HepG2 (cell line): Measurements from ENCODE around the gene TRAPPC5. TPM values are rescaled to one million over a fixed set of nuclear protein-coding genes. Genes with fewer than 3 reads are reported as not detected.

Experiments
- ATAC-seq: fragments of 200-7000 bp; cut with Tn5 transposase; 3 replicates; pipeline ENCODE4 v1.9.1; 2020; ENCODE audit warnings: mild to moderate bottlenecking, moderate library complexity
- BruUV-seq: library from RNA; stranded (reverse); fragments of 400-500 nt; replicated peaks from 2 replicates; lab custom pipeline; 2021; lab: Mats Ljungman, UMichigan
- CTCF ChIA-PET: fragments of 300-600 bp; formaldehyde crosslinking; extraction: SDS; loops from one replicate; lab custom pipeline; 2021; ENCODE audit warnings: low total read pairs, inconsistent platforms, low intra/inter-chr PET ratio; lab: Yijun Ruan, JAX
- POLR2A ChIA-PET: fragments of 350-600 bp; sonication (Branson Sonifier 250); formaldehyde crosslinking; loops from one replicate; lab custom pipeline; 2020; ENCODE audit warnings: antibody characterized with exemption, inconsistent platforms; lab: Yijun Ruan, JAX
- DNase-seq: peaks from one replicate; pipeline ENCODE4 v3.0.0-alpha.2; 2015; ENCODE audit warnings: low spot score
- FAIRE-seq: peaks from 3 replicates; lab custom pipeline; 2011; peaks lifted over from hg19 to GRCh38; lab: Jason Lieb, UNC
- H2AFZ ChIP-seq: one replicate; pipeline ENCODE4 v1.6.1; 2011; ENCODE audit warnings: low read length, inconsistent platforms
- H3K27ac ChIP-seq: fragments of 300-600 bp; 3 replicates; pipeline ENCODE4 v1.8.0; 2011; ENCODE audit warnings: mixed run types, mild to moderate bottlenecking, mixed read lengths, low read length, inconsistent platforms; ENCODE audit not compliant: insufficient read depth; ENCODE audit errors: extremely low read length
- H3K27me3 ChIP-seq, 2 experiments: fragments of 200-600 bp in 1 of 2; 2 replicates in 1 of 2; 3 replicates in 1 of 2; pipeline versions ENCODE4 v1.6.0 to v1.8.0; 2011; ENCODE audit warnings: low read length in 2 of 2, mild to moderate bottlenecking in 2 of 2, moderate library complexity in 2 of 2, inconsistent platforms in 1 of 2; ENCODE audit not compliant: insufficient read depth in 2 of 2, control insufficient read depth in 1 of 2
- H3K36me3 ChIP-seq, 2 experiments: fragments of 200-600 bp in 1 of 2; replicated peaks in 1 of 2; 2 replicates in 1 of 2; 3 replicates in 1 of 2; pipeline versions ENCODE4 v1.5.1 to v1.8.0; 2011; ENCODE audit warnings: low read length in 2 of 2, inconsistent platforms in 1 of 2; ENCODE audit not compliant: insufficient read depth in 2 of 2, control insufficient read depth in 1 of 2
- H3K4me1 ChIP-seq: 2 replicates; pipeline ENCODE4 v1.5.1; 2012; ENCODE audit warnings: low read length, inconsistent platforms; ENCODE audit not compliant: insufficient read depth
- H3K4me2 ChIP-seq: 2 replicates; pipeline ENCODE4 v1.6.0; 2011; ENCODE audit warnings: low read depth, low read length, inconsistent platforms
- H3K4me3 ChIP-seq, 3 experiments: fragments of 200-600 bp in 1 of 3; sonication (generic), shearing (Covaris generic) in 1 of 3; replicated peaks in 1 of 3; 2 replicates each; pipeline ENCODE4 v1.5.1; 2011 to 2016; ENCODE audit warnings: low read length in 3 of 3, inconsistent platforms in 2 of 3, low read depth in 2 of 3, mild to moderate bottlenecking in 2 of 3, control low read depth in 1 of 3, mixed read lengths in 1 of 3; ENCODE audit not compliant: insufficient read depth in 1 of 3
- H3K79me2 ChIP-seq: one replicate; pipeline ENCODE4 v1.6.1; 2011; ENCODE audit warnings: low read length, inconsistent platforms; ENCODE audit not compliant: insufficient read depth
- H3K9ac ChIP-seq: 2 replicates; pipeline ENCODE4 v1.6.0; 2011; ENCODE audit warnings: mild to moderate bottlenecking, low read depth, low read length, inconsistent platforms; ENCODE audit not compliant: insufficient read depth
- H3K9me3 ChIP-seq: 2 replicates; pipeline ENCODE4 v1.5.1; 2012; ENCODE audit warnings: mild to moderate bottlenecking, low read length
- H4K20me1 ChIP-seq: 2 replicates; pipeline ENCODE4 v1.6.0; 2011; ENCODE audit warnings: inconsistent platforms, mild to moderate bottlenecking, low read length, moderate library complexity; ENCODE audit not compliant: insufficient read depth
- ATF2 ChIP-seq: sonication (generic); formaldehyde crosslinking; IDR thresholded peaks from 2 replicates; pipeline ENCODE4 v1.4.0; 2020; ENCODE audit warnings: missing genetic modification reagents
- GATA4 ChIP-seq: sonication (generic); IDR thresholded peaks from 2 replicates; pipeline ENCODE4 v1.6.1; 2016; ENCODE audit warnings: antibody characterized with exemption, low read depth, borderline replicate concordance
- GRHL1 ChIP-seq: sonication (generic); formaldehyde crosslinking; conservative IDR thresholded peaks from 2 replicates; pipeline ENCODE4 v1.8.0; 2022; ENCODE audit warnings: missing genetic modification reagents
- MXD1 ChIP-seq: sonication (generic); formaldehyde crosslinking; IDR thresholded peaks from 2 replicates; pipeline ENCODE4 v1.4.0; 2020; ENCODE audit warnings: mild to moderate bottlenecking, missing genetic modification reagents
- NFE2L2 ChIP-seq: fragments of 150-350 bp; IDR thresholded peaks from 2 replicates; pipeline ENCODE4 v1.6.1; 2014; ENCODE audit warnings: low read length
- RBM39 ChIP-seq: fragments of 200-400 bp; formaldehyde crosslinking; IDR thresholded peaks from one replicate; pipeline ENCODE4 v1.6.1; 2018; ENCODE audit warnings: antibody characterized with exemption, mild to moderate bottlenecking, low read depth, low read length; ENCODE audit not compliant: poor library complexity, severe bottlenecking
- SKI ChIP-seq: fragments of 450-650 bp; IDR thresholded peaks from one replicate; pipeline ENCODE4 v1.6.1; 2018; ENCODE audit warnings: mild to moderate bottlenecking; ENCODE audit not compliant: partially characterized antibody
- SP140L ChIP-seq: sonication (generic); formaldehyde crosslinking; IDR thresholded peaks from 2 replicates; pipeline ENCODE4 v1.4.0; 2020; ENCODE audit warnings: missing genetic modification reagents, borderline replicate concordance
- ZMYM3 ChIP-seq: sonication (generic); formaldehyde crosslinking; IDR thresholded peaks from 2 replicates; pipeline ENCODE4 v1.5.1; 2020; ENCODE audit warnings: mild to moderate bottlenecking, missing genetic modification reagents
- ZNF569 ChIP-seq: sonication (generic); formaldehyde crosslinking; IDR thresholded peaks from 2 replicates; pipeline ENCODE4 v1.5.0; 2020; ENCODE audit warnings: mild to moderate bottlenecking, missing genetic modification reagents, moderate library complexity, borderline replicate concordance
- ZNF691 ChIP-seq: sonication (generic); formaldehyde crosslinking; IDR thresholded peaks from 2 replicates; pipeline ENCODE4 v1.4.0; 2020; ENCODE audit warnings: missing genetic modification reagents, low read depth, mild to moderate bottlenecking, borderline replicate concordance
- ZNF7 ChIP-seq: IDR thresholded peaks from 2 replicates; pipeline ENCODE4 v1.6.1; 2016; ENCODE audit warnings: missing biosample characterization, missing genetic modification reagents
- ZNF883 ChIP-seq: sonication (generic); formaldehyde crosslinking; IDR thresholded peaks from 2 replicates; pipeline ENCODE4 v1.5.1; 2020; ENCODE audit warnings: mild to moderate bottlenecking, missing genetic modification reagents; ENCODE audit errors: not compliant biosample characterization
- WGBS: methylation state at CpG from one replicate; pipeline ENCODE4 v1.1.6; 2017; ENCODE audit warnings: low lambda C conversion rate; 5-methylcytosine and 5-hydroxymethylcytosine counted together
- in situ Hi-C: cut with HindIII; loops from 2 replicates; pipeline ENCODE4 v1.10.0; 2017; ENCODE audit warnings: low pct_unique_long_range_greater_than_20kb; ENCODE audit not compliant: extremely low pct_ligation_motif_present
- intact Hi-C: fragments of 100-400 bp; cut with micrococcal nuclease; formaldehyde crosslinking; loops from one replicate; pipeline ENCODE4 v1.10.0; 2022; ENCODE audit not compliant: unreplicated experiment
- polyA plus RNA-seq, 8 experiments: library from polyadenylated mRNA; depleted of rRNA in 3 of 8; stranded (reverse) in 7 of 8; unstranded in 1 of 8; fragments of >200 nt; fragmentation: Illumina TruSeq in 4 of 8; extraction: Trizol in 4 of 8; gene quantifications; 2 replicates each; pipeline versions ENCODE4 v1.2.1 to v1.2.3, GENCODE V29; 2011 to 2016; ENCODE audit warnings: low read depth in 4 of 8, missing spikeins in 1 of 8, mixed read lengths in 1 of 8; ENCODE audit not compliant: insufficient read depth in 1 of 8
- total RNA-seq, 5 experiments: library from RNA; depleted of rRNA; stranded (reverse); fragments of >200 nt; fragmentation: Illumina TruSeq; extraction: Trizol; gene quantifications; 2 replicates each; pipeline ENCODE4 v1.2.3, GENCODE V29; 2016; ENCODE audit warnings: low read depth in 1 of 5
- TF ChIP-seq, protein P1 (sequence below): sonication (generic); formaldehyde crosslinking; IDR thresholded peaks from 2 replicates; pipeline ENCODE4 v1.4.0; 2020; ENCODE audit warnings: low read depth, mild to moderate bottlenecking, missing genetic modification reagents

The TRAPPC5 gene
- total and polyA plus RNA-seq, 2 of the 13 experiments (the other 11 are each of a cell fraction or from before 2014, with no cell fraction given), result 38.5 to 78.7 TPM

GRCh38 chr19:7687177-7687576 is 6.5 kb downstream of the TRAPPC5 start:
- FAIRE-seq (no peak), DNase-seq (no peak), ATAC-seq (no peak)
- in situ Hi-C loops (loop anchor here (10.0 kb wide), 1 partner anchor 108 kb away; no protein-coding TSS in a partner anchor), intact Hi-C loops (no loop called here)
- 54% methylated on average over 4 of the region's 12 CpGs for WGBS
- Histone ChIP-seq H3K27ac (no peak overlapping the region), H2AFZ (no peak overlapping the region), H3K9ac (no peak overlapping the region), H3K36me3 (0 out of 5 replicates have a peak, but pooled peaks cover 0 to under 1% of the 10 kb centered on the region in 2 experiments), H4K20me1 (no peaks in the 10 kb centered on the region), H3K79me2 (no peaks in the 10 kb centered on the region), H3K4me2 (no peak overlapping the region), H3K9me3 (no peaks in the 10 kb centered on the region), H3K27me3 (peaks cover 3 to 14% of the 10 kb centered on the region in 2 experiments; a peak in 4 of 5 replicates), H3K4me3 (no peak overlapping the region), H3K4me1 (peaks cover under 1% of the 10 kb centered on the region; the same call in 1 of the 2 replicates)
- no peak for TF ChIP-seq ZMYM3 (CRISPR knock-in tag)
- TF ChIP-seq SP140L, result no peak
- TF ChIP-seq ZNF691, result no peak
- no peak for TF ChIP-seq ZNF7
- TF ChIP-seq ATF2 (CRISPR knock-in tag), result no peak
- no peak for TF ChIP-seq RBM39
- no peak for TF ChIP-seq MXD1 (CRISPR knock-in tag)
- no peak for TF ChIP-seq ZNF883
- TF ChIP-seq, protein P1, sequence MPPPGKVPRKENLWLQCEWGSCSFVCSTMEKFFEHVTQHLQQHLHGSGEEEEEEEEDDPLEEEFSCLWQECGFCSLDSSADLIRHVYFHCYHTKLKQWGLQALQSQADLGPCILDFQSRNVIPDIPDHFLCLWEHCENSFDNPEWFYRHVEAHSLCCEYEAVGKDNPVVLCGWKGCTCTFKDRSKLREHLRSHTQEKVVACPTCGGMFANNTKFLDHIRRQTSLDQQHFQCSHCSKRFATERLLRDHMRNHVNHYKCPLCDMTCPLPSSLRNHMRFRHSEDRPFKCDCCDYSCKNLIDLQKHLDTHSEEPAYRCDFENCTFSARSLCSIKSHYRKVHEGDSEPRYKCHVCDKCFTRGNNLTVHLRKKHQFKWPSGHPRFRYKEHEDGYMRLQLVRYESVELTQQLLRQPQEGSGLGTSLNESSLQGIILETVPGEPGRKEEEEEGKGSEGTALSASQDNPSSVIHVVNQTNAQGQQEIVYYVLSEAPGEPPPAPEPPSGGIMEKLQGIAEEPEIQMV (CRISPR knock-in tag), result no peak
- TF ChIP-seq ZNF569 (CRISPR knock-in tag), result no peak
- TF ChIP-seq NFE2L2, result no peak
- no peak for TF ChIP-seq SKI
- no peak for TF ChIP-seq GATA4
- no peak for TF ChIP-seq GRHL1 (CRISPR knock-in tag)
- ChIA-PET POLR2A (no interaction called here), CTCF (no interaction called here)
- no TSS peak for BruUV-seq
